Gastrocnemius medialis (tissue), 4 donors: ENCODE results near the gene ZBTB16.

Experiments
- CTCF ChIP-seq, 5 experiments: fragments of 450-650 bp in 3 of 5; fragments of 200-600 bp in 2 of 5; sonication (generic) in 2 of 5; IDR thresholded peaks in 4 of 5; conservative IDR thresholded peaks in 1 of 5; 1 replicate in 4 of 5; 2 replicates in 1 of 5; pipeline ENCODE4 v1.5.1; 2016 to 2019; ENCODE audit warnings: antibody characterized with exemption in 5 of 5, mild to moderate bottlenecking in 3 of 5, moderate library complexity in 3 of 5
- POLR2A ChIP-seq, 2 donors: fragments of 450-650 bp; IDR thresholded peaks; one replicate each; pipeline ENCODE4 v1.6.1; 2017; ENCODE audit warnings: antibody characterized with exemption in 2 of 2, mild to moderate bottlenecking in 2 of 2, moderate library complexity in 2 of 2

GRCh38 chr11:114257621-114258558 is 198.4 kb downstream of the ZBTB16 start:
- peak in 2 of 5 experiments; percentile 38 to 40 for TF ChIP-seq CTCF (IDR thresholded peaks at IDR 0.05 in 4 of 5, conservative IDR thresholded peaks at IDR 0.05 in 1 of 5)
- peak in 1 of 2 donors; percentile 12 for TF ChIP-seq POLR2A (IDR thresholded peaks at IDR 0.05)
